HG03066 (cell line): Measurements from ENCODE around the gene LRCH3.

Source experiments
- ATAC-seq: cut with Tn5 transposase; IDR thresholded peaks from one replicate; pipeline ENCODE4 v1.9.1; 2021; ENCODE audit warnings: low read depth; ENCODE audit not compliant: unreplicated experiment

The LRCH3 gene

GRCh38 chr3:197791113-197791891, at the start of gene LRCH3:
Gene LRCH3, plus strand, starts transcription at chr3:197791254. Its CDS starts 25 bp downstream, at chr3:197791279.
- peak; percentile 72 for ATAC-seq

- ATAC-seq = no peak
Measured at GRCh38 chr3:197742787-197743186, 48.3 kb upstream of the LRCH3 start.

- ATAC-seq = no peak
Measured at GRCh38 chr3:197746209-197746608, 44.8 kb upstream of the LRCH3 start.

GRCh38 chr3:197746801-197747237, 44.2 kb upstream of the LRCH3 start:
- no peak for ATAC-seq

- ATAC-seq = no peak
Measured at GRCh38 chr3:197748597-197749314, 42.3 kb upstream of the LRCH3 start.

- peak; percentile 37 for ATAC-seq
Measured at GRCh38 chr3:197749315-197749600, 41.8 kb upstream of the LRCH3 start.

- peak; percentile 72 for ATAC-seq
Measured at GRCh38 chr3:197749601-197750395, 41.3 kb upstream of the LRCH3 start, which contains the start of gene FYTTD1. Gene FYTTD1, plus strand, starts transcription at chr3:197749883. Its CDS starts 89 bp downstream, at chr3:197749972.

- ATAC-seq = no peak
Measured at GRCh38 chr3:197750396-197750831, 40.6 kb upstream of the LRCH3 start.

- no peak for ATAC-seq
Measured at GRCh38 chr3:197750858-197751737, 40.0 kb upstream of the LRCH3 start.

GRCh38 chr3:197752107-197752506, 38.9 kb upstream of the LRCH3 start:
- ATAC-seq = no peak

- no peak for ATAC-seq
Measured at GRCh38 chr3:197753263-197753662, 37.8 kb upstream of the LRCH3 start.

- ATAC-seq = no peak
Measured at GRCh38 chr3:197756704-197757103, 34.4 kb upstream of the LRCH3 start.

- no peak for ATAC-seq
Measured at GRCh38 chr3:197758512-197758911, 32.5 kb upstream of the LRCH3 start.

GRCh38 chr3:197761784-197762183, 29.3 kb upstream of the LRCH3 start:
- no peak for ATAC-seq

GRCh38 chr3:197775317-197775716, 15.7 kb upstream of the LRCH3 start:
- ATAC-seq = no peak

- no peak for ATAC-seq
Measured at GRCh38 chr3:197782230-197782629, 8.8 kb upstream of the LRCH3 start.

- ATAC-seq = no peak
Measured at GRCh38 chr3:197784019-197784585, 7.0 kb upstream of the LRCH3 start.

- ATAC-seq = no peak
Measured at GRCh38 chr3:197787412-197787811, 3.6 kb upstream of the LRCH3 start.

GRCh38 chr3:197789309-197789708, 1.7 kb upstream of the LRCH3 start:
- no peak for ATAC-seq

GRCh38 chr3:197790033-197790432, 1.0 kb upstream of the LRCH3 start:
- no peak for ATAC-seq
